B cell (primary cell): ENCODE data around the gene HES4. TPM values are rescaled to one million over a fixed set of nuclear protein-coding genes. Genes with fewer than 3 reads are reported as not detected.

Source experiments
- ATAC-seq: fragments of 200-7000 bp; cut with Tn5 transposase; one replicate; pipeline ENCODE4 v1.10.0; 2021; ENCODE audit warnings: low read depth, mild to moderate bottlenecking, moderate number of reproducible peaks, moderate library complexity
- CTCF ChIA-PET: fragments of 350-600 bp; sonication (Branson Sonifier 250); formaldehyde crosslinking; loops from one replicate; lab custom pipeline; 2021; ENCODE audit warnings: antibody characterized with exemption, inconsistent platforms; lab: Charles Lee
- POLR2A ChIA-PET: fragments of 350-600 bp; sonication (Branson Sonifier 250); formaldehyde crosslinking; loops from one replicate; lab custom pipeline; 2021; ENCODE audit warnings: antibody characterized with exemption; lab: Charles Lee
- DNase-seq: peaks from one replicate; pipeline ENCODE4 v3.0.0; 2013
- H2AFZ ChIP-seq: 2 replicates; pipeline ENCODE4 v1.6.1; 2012; ENCODE audit warnings: mild to moderate bottlenecking, low read depth, low read length; ENCODE audit not compliant: insufficient read depth, poor library complexity, severe bottlenecking
- H3K27ac ChIP-seq, 2 donors: 1 replicate in 1 of 2; 2 replicates in 1 of 2; pipeline ENCODE4 v1.5.1; 2012 to 2013; ENCODE audit warnings: low read length in 2 of 2, mild to moderate bottlenecking in 2 of 2, moderate library complexity in 1 of 2
- H3K27me3 ChIP-seq, 4 experiments: fragments of 200-600 bp in 1 of 4; sonication (generic) in 1 of 4; replicated peaks in 1 of 4; 1 replicate in 2 of 4; 2 replicates in 2 of 4; pipeline versions ENCODE4 v1.6.1 to v1.7.0; 2013 to 2016; ENCODE audit warnings: low read length in 3 of 4, mild to moderate bottlenecking in 2 of 4, mixed read lengths in 1 of 4, moderate library complexity in 1 of 4; ENCODE audit not compliant: insufficient read depth in 4 of 4, control insufficient read depth in 3 of 4; ENCODE audit errors: control extremely low read depth in 1 of 4
- H3K36me3 ChIP-seq, 2 experiments: replicated peaks in 1 of 2; 1 replicate in 1 of 2; 2 replicates in 1 of 2; pipeline versions ENCODE4 v1.6.1 to v1.7.1; 2013; ENCODE audit warnings: low read length in 1 of 2; ENCODE audit not compliant: insufficient read depth in 2 of 2, control insufficient read depth in 1 of 2; ENCODE audit errors: control extremely low read depth in 1 of 2, extremely low read depth in 1 of 2
- H3K4me1 ChIP-seq, 2 donors: fragments of 200-600 bp in 1 of 2; sonication (generic) in 1 of 2; 1 replicate in 1 of 2; 2 replicates in 1 of 2; pipeline versions ENCODE4 v1.5.1 to v1.6.1; 2013 to 2017; ENCODE audit warnings: low read length in 2 of 2; ENCODE audit not compliant: control insufficient read depth in 2 of 2, insufficient read depth in 2 of 2
- H3K4me2 ChIP-seq: replicated peaks from 2 replicates; pipeline ENCODE3; 2012; ENCODE audit warnings: mild to moderate bottlenecking, low read depth, low read length; ENCODE audit not compliant: poor library complexity, severe bottlenecking
- H3K4me3 ChIP-seq, 5 experiments: fragments of 200-600 bp in 1 of 5; sonication (generic) in 1 of 5; 1 replicate in 3 of 5; 2 replicates in 2 of 5; pipeline versions ENCODE4 v1.5.1 to v1.7.0; 2011 to 2016; ENCODE audit warnings: low read length in 4 of 5, mild to moderate bottlenecking in 4 of 5, low read depth in 2 of 5, control low read depth in 1 of 5, moderate library complexity in 1 of 5; ENCODE audit not compliant: insufficient read depth in 1 of 5; ENCODE audit errors: control extremely low read depth in 1 of 5, extremely low read depth in 1 of 5
- H3K79me2 ChIP-seq: fragments of 200-600 bp; sonication (generic); one replicate; pipeline ENCODE4 v1.6.0; 2016; ENCODE audit warnings: low read length; ENCODE audit not compliant: control insufficient read depth, insufficient read depth
- H3K9ac ChIP-seq: fragments of 200-600 bp; sonication (generic); 2 replicates; pipeline ENCODE4 v1.6.1; 2017; ENCODE audit warnings: mild to moderate bottlenecking, low read length, moderate library complexity
- H3K9me3 ChIP-seq, 3 donors: one replicate each; pipeline versions ENCODE4 v1.6.1 to v1.7.1; 2013; ENCODE audit warnings: low read length in 2 of 3; ENCODE audit not compliant: control insufficient read depth in 2 of 3, insufficient read depth in 1 of 3; ENCODE audit errors: control extremely low read depth in 1 of 3
- H4K20me1 ChIP-seq: 2 replicates; pipeline ENCODE4 v1.6.0; 2012; ENCODE audit warnings: mild to moderate bottlenecking, low read length; ENCODE audit not compliant: insufficient read depth, control insufficient read depth, poor library complexity, severe bottlenecking
- H3K27ac Mint-ChIP-seq: one replicate; pipeline ENCODE4 v1.8.0; 2021; ENCODE audit warnings: mixed read lengths
- H3K27me3 Mint-ChIP-seq: one replicate; pipeline ENCODE4 v1.8.0; 2021; ENCODE audit warnings: mixed read lengths
- H3K4me1 Mint-ChIP-seq: one replicate; pipeline ENCODE4 v1.8.0; 2021; ENCODE audit warnings: mixed read lengths
- H3K4me3 Mint-ChIP-seq: one replicate; pipeline ENCODE4 v1.8.0; 2021; ENCODE audit warnings: mixed read lengths
- H3K9me3 Mint-ChIP-seq: one replicate; pipeline ENCODE4 v1.8.0; 2022; ENCODE audit warnings: mixed read lengths; ENCODE audit not compliant: insufficient read depth
- EZH2 ChIP-seq: IDR thresholded peaks from 2 replicates; pipeline ENCODE4 v1.6.1; 2012; ENCODE audit warnings: borderline replicate concordance, low read depth, mild to moderate bottlenecking, moderate library complexity, low read length; ENCODE audit not compliant: insufficient read depth, poor library complexity, severe bottlenecking
- WGBS: methylation state at CpG from one replicate; pipeline ENCODE4 v1.1.5; 2013; ENCODE audit warnings: missing lambda C conversion rate; ENCODE audit not compliant: insufficient coverage; 5-methylcytosine and 5-hydroxymethylcytosine counted together
- intact Hi-C: fragments of 100-400 bp; cut with micrococcal nuclease; formaldehyde crosslinking; loops from one replicate; pipeline ENCODE4 v1.10.0; 2022
- polyA plus RNA-seq: library from polyadenylated mRNA; depleted of rRNA; stranded (reverse); fragments of >200 nt; gene quantifications from 2 replicates; pipeline ENCODE4 v1.2.3, GENCODE V29; 2012
- total RNA-seq, 2 donors: library from RNA; stranded (reverse); fragments of 120-200 nt in 1 of 2; gene quantifications; 1 replicate in 1 of 2; 2 replicates in 1 of 2; pipeline versions ENCODE4 v1.2.3 to v1.2.4, GENCODE V29; 2013 to 2022
- TF ChIP-seq, protein P1 (sequence below): fragments of 200-600 bp; IDR thresholded peaks from one replicate; pipeline ENCODE4 v1.8.0; 2022; ENCODE audit warnings: antibody characterized with exemption, mild to moderate bottlenecking

HES4 gene
- total and polyA plus RNA-seq, 2 donors (not counting 1 experiment from before 2014, with no cell fraction given), result 3.2 to 4.5 TPM

DNA sequence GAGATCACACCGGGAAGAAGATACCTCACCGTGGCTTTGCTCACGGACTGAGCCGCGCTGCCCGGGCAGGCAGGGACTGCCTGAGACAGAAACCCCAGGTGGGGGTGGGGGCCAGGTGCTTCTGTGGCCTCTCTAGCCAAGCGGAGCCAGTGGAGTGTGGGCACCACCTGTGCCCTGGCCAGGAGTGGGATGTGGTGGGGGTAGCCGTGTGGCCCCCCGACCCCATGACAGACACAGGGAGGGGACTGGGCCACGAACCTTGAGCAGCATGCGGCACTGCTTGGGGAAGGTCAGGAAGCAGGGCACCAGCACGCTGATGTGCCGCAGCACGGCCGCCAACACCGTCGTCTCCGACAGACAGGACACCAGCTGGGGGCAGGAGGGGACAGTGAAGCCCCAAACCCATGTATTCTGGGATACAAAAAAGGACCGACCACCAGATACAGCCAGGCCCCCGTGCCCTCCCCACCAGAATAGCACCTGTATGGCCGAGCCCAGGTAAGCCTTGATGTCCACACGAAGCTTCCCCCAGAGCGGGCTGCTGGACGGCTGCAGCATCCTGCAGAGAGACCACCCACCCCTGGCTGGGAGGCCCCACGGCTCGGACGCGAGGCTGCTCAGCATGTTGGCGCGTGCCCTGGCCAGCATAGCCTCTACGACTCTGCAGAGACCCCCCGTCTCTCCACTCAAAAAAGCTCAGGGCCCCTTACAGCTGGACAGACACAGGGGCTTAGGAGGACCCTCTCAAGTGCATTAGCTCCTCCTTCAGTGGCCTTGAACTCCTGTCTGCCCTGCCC lies 46.2 kb downstream of the HES4 start:
- H3K27me3 ChIP-seq, result no peaks in the 10 kb centered on the region
- no peak overlapping the region for H3K27ac Mint-ChIP-seq
- ATAC-seq (no peak), DNase-seq (no peak)
- peaks cover 90% of the 10 kb centered on the region for H4K20me1 ChIP-seq
- H3K9me3 Mint-ChIP-seq, result no peaks in the 10 kb centered on the region
- ChIA-PET CTCF (no interaction called here), POLR2A (no interaction called here)
- H2AFZ ChIP-seq, result no peak overlapping the region
- no peak overlapping the region for H3K4me3 Mint-ChIP-seq
- peaks cover 20% of the 10 kb centered on the region for H3K79me2 ChIP-seq
- no peaks in the 10 kb centered on the region for H3K9me3 ChIP-seq
- WGBS, result 93% methylated on average over 32 of the region's 32 CpGs
- no peak overlapping the region for H3K4me3 ChIP-seq
- peaks cover 14% of the 10 kb centered on the region for H3K4me1 Mint-ChIP-seq
- H3K4me2 ChIP-seq, result no peak overlapping the region
- no peaks in the 10 kb centered on the region for H3K27me3 Mint-ChIP-seq
- H3K4me1 ChIP-seq, result peaks cover 14 to 27% of the 10 kb centered on the region in 2 donors
- H3K27ac ChIP-seq, result no peak overlapping the region
- H3K9ac ChIP-seq, result no peak overlapping the region
- TF ChIP-seq, protein P1, sequence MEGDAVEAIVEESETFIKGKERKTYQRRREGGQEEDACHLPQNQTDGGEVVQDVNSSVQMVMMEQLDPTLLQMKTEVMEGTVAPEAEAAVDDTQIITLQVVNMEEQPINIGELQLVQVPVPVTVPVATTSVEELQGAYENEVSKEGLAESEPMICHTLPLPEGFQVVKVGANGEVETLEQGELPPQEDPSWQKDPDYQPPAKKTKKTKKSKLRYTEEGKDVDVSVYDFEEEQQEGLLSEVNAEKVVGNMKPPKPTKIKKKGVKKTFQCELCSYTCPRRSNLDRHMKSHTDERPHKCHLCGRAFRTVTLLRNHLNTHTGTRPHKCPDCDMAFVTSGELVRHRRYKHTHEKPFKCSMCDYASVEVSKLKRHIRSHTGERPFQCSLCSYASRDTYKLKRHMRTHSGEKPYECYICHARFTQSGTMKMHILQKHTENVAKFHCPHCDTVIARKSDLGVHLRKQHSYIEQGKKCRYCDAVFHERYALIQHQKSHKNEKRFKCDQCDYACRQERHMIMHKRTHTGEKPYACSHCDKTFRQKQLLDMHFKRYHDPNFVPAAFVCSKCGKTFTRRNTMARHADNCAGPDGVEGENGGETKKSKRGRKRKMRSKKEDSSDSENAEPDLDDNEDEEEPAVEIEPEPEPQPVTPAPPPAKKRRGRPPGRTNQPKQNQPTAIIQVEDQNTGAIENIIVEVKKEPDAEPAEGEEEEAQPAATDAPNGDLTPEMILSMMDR, result no peak
- TF ChIP-seq EZH2, result no peak
- intact Hi-C loops, result no loop called here
- H3K36me3 ChIP-seq, result peaks cover 0 to 84% of the 10 kb centered on the region in 2 experiments

DNA sequence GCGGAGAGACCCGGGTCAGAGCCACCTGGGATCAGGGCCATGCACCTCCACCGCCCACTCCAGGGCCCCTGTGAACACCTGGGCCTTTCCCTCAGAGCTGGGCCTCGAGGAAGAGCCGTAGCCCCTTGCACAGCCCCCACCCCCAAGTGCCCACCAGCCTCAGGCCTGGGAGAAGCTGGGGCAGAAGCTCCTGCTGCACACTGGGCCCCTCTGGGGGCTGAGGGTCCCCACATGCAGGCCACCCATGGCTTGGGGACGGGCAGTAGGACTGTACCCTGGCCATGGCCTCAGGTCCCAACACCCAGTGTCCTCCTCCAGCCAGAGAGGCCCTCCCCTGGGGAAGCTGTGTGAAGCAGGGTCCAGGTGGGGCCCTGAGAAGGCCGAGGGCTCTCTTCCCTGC lies 47.3 kb downstream of the HES4 start:
- Histone ChIP-seq H4K20me1 (peaks cover 90% of the 10 kb centered on the region), H3K27ac (no peak overlapping the region), H3K9me3 (no peaks in the 10 kb centered on the region), H3K79me2 (peaks cover 9% of the 10 kb centered on the region), H3K4me1 (peaks cover 3 to 16% of the 10 kb centered on the region in 2 donors), H3K4me3 (no peak overlapping the region), H2AFZ (no peak overlapping the region), H3K36me3 (peaks cover 0 to 93% of the 10 kb centered on the region in 2 experiments), H3K9ac (no peak overlapping the region), H3K4me2 (no peak overlapping the region), H3K27me3 (no peaks in the 10 kb centered on the region)
- no peak overlapping the region for H3K4me3 Mint-ChIP-seq
- H3K4me1 Mint-ChIP-seq, result peaks cover 8% of the 10 kb centered on the region
- no peak overlapping the region for H3K27ac Mint-ChIP-seq
- no peaks in the 10 kb centered on the region for H3K27me3 Mint-ChIP-seq
- ChIA-PET POLR2A (no interaction called here), CTCF (no interaction called here)
- H3K9me3 Mint-ChIP-seq, result no peaks in the 10 kb centered on the region
- no peak for TF ChIP-seq EZH2
- TF ChIP-seq, protein P1, result no peak
- ATAC-seq (no peak), DNase-seq (no peak)
- intact Hi-C loops, result no loop called here
- WGBS, result 91% methylated on average over 7 of the region's 7 CpGs
